ENCODE data around the gene KCNA10. TPM values are rescaled to one million over a fixed set of nuclear protein-coding genes. Genes with fewer than 3 reads are reported as not detected.

Gene KCNA10
- total RNA-seq, 1 experiment from 2014 or later, result not detected

- Mint-ChIP-seq H3K4me3 (no peak overlapping the region), H3K4me1 (peaks cover 26 to 30% of the 10 kb centered on the region in 2 experiments), H3K9me3 (no peaks in the 10 kb centered on the region), H3K27ac (0 out of 7 replicates have a peak overlapping the region, but pooled peaks of 1 of the 3 experiments have one; percentile 5), H3K36me3 (ENCODE audit: insufficient read depth in 1 of 3, low read depth in 3 of 3) (no peaks in the 10 kb centered on the region; a peak in 1 of 7 replicates), H3K27me3 (ENCODE audit: low read depth) (peaks cover 3% of the 10 kb centered on the region; the same call in 1 of the 2 replicates)
- no peak overlapping the region for H4K5ac ChIP-seq (ENCODE audit: insufficient read length, low read depth, low read length)
- no peak overlapping the region for H2BK5ac ChIP-seq (ENCODE audit: insufficient read length, low read length)
- no peak overlapping the region for H4K8ac ChIP-seq (replicated peaks; ENCODE audit: insufficient read length, low read depth, low read length)
- no peaks in the 10 kb centered on the region for H3K9me3 ChIP-seq (ENCODE audit: control insufficient read depth, low read depth, low read length)
- H2BK120ac ChIP-seq (ENCODE audit: low read depth, low read length, poor library complexity, severe bottlenecking), result no peak overlapping the region
- DNase-seq, result no peak
- no peak overlapping the region for H3K9ac ChIP-seq (ENCODE audit: extremely low read depth, insufficient read length, low read length)
- no peak overlapping the region for H2AFZ ChIP-seq (ENCODE audit: low read length)
- no peak overlapping the region for H2BK20ac ChIP-seq (ENCODE audit: low read depth, low read length, poor library complexity, severe bottlenecking)
- H3K14ac ChIP-seq (ENCODE audit: insufficient read depth, low read length), result no peak overlapping the region; the same call in 1 of the 2 replicates
- H4K91ac ChIP-seq (ENCODE audit: insufficient read length, low read depth, low read length), result no peak overlapping the region
- H2BK15ac ChIP-seq (ENCODE audit: low read depth, low read length), result no peak overlapping the region
- no peak overlapping the region for H2BK12ac ChIP-seq (ENCODE audit: insufficient read length, low read depth, low read length)
- WGBS (ENCODE audit: extremely low coverage, insufficient read length, low lambda C conversion rate), result no CpG with 5 or more reads among the region's 2 CpGs
- H3K79me2 ChIP-seq (ENCODE audit: insufficient read depth, low read length), result no peaks in the 10 kb centered on the region
- H3K79me1 ChIP-seq (ENCODE audit: insufficient read depth, low read depth, low read length, poor library complexity, severe bottlenecking), result no peaks in the 10 kb centered on the region
- H2AK5ac ChIP-seq (ENCODE audit: insufficient read length, low read length), result no peak overlapping the region
- no peak overlapping the region for H3K4ac ChIP-seq (ENCODE audit: low read depth, low read length)
- no peak overlapping the region for H3K4me2 ChIP-seq (ENCODE audit: insufficient read depth, insufficient read length, low read length)
- H4K20me1 ChIP-seq (ENCODE audit: control insufficient read depth, insufficient read depth, insufficient read length), result no peaks in the 10 kb centered on the region
- H3K18ac ChIP-seq (ENCODE audit: insufficient read length, low read depth, low read length), result no peak overlapping the region
- no peak overlapping the region for H3K23ac ChIP-seq (ENCODE audit: insufficient read length, low read depth, low read length)
- H3K4me1 ChIP-seq (ENCODE audit: insufficient read depth, low read length), result no peaks in the 10 kb centered on the region
- H3K27me3 ChIP-seq (ENCODE audit: insufficient read depth, low read length), result no peaks in the 10 kb centered on the region
- H3K23me2 ChIP-seq (ENCODE audit: insufficient read length, low read depth, low read length, poor library complexity, severe bottlenecking), result no peaks in the 10 kb centered on the region
- H3K27ac ChIP-seq (ENCODE audit: insufficient read length, low read depth, low read length), result no peak overlapping the region
- H3K56ac ChIP-seq (ENCODE audit: insufficient read length, low read depth, low read length), result no peak overlapping the region
- H3T11ph ChIP-seq (ENCODE audit: low read length), result no peak overlapping the region
- TF ChIP-seq CTCF (conservative IDR thresholded peaks at IDR 0.05), result no peak
These were observed 33.2 kb downstream of the KCNA10 start for GRCh38 chr1:110485725-110486124.

All from H9 (cell line).